HCT116 (cell line): ENCODE measurements around the gene WDR33. TPM values are rescaled to one million over a fixed set of nuclear protein-coding genes. Genes with fewer than 3 reads are reported as not detected.

Source experiments
- ATAC-seq: fragments of 200-7000 bp; cut with Tn5 transposase; 2 replicates; pipeline ENCODE4 v1.9.1; 2020; ENCODE audit warnings: mild to moderate bottlenecking, moderate library complexity
- BruUV-seq: library from RNA; stranded (reverse); fragments of 400-500 nt; replicated peaks from 2 replicates; lab custom pipeline; 2021; lab: Mats Ljungman, UMichigan
- CTCF ChIA-PET: fragments of 300-600 bp; sonication (Branson Sonifier 250); formaldehyde crosslinking; loops from one replicate; lab custom pipeline; 2021; ENCODE audit warnings: antibody characterized with exemption; lab: Charles Lee
- POLR2A ChIA-PET: fragments of 300-600, 350-600 bp; sonication (Branson Sonifier 250); formaldehyde crosslinking; loops from one replicate; lab custom pipeline; 2021; ENCODE audit warnings: antibody characterized with exemption; lab: Charles Lee
- RAD21 ChIA-PET, 2 experiments: fragments of 300-600 bp; sonication (Branson Sonifier 250); formaldehyde crosslinking; loops; one replicate each; lab custom pipeline; 2023; ENCODE audit warnings: low total read pairs in 2 of 2; ENCODE audit not compliant: uncharacterized antibody in 2 of 2, unreplicated experiment in 2 of 2, low non-redundant PET in 1 of 2; lab: Charles Lee
- DNase-seq: peaks from one replicate; pipeline ENCODE4 v3.0.0-alpha.2; 2010; ENCODE audit warnings: low read depth, low spot score
- H2AFZ ChIP-seq: fragments of 200-600 bp; shearing (Covaris generic), sonication (generic); 2 replicates; pipeline ENCODE4 v1.6.1; 2017; ENCODE audit warnings: low read depth, mixed run types, mixed read lengths, antibody characterized with exemption, low read length; ENCODE audit not compliant: poor library complexity, severe bottlenecking
- H3K27ac ChIP-seq: 2 replicates; pipeline ENCODE4 v1.5.1; 2012; ENCODE audit warnings: low read depth, low read length
- H3K27me3 ChIP-seq: fragments of 200-600 bp; sonication (generic); 2 replicates; pipeline ENCODE4 v1.6.1; 2016; ENCODE audit warnings: mixed run types, low read length, mixed read lengths; ENCODE audit not compliant: insufficient read depth
- H3K36me3 ChIP-seq, 2 experiments: fragments of 200-500 bp in 1 of 2; fragments of 200-600 bp in 1 of 2; sonication (Bioruptor generic) in 1 of 2; sonication (generic) in 1 of 2; 2 replicates each; pipeline versions ENCODE4 v1.5.1 to v1.6.1; 2014 to 2016; ENCODE audit warnings: low read length in 2 of 2, inconsistent platforms in 1 of 2, mixed read lengths in 1 of 2, mixed run types in 1 of 2; ENCODE audit not compliant: insufficient read depth in 2 of 2, control insufficient read depth in 1 of 2
- H3K4me1 ChIP-seq, 2 experiments: fragments of 200-600 bp in 1 of 2; sonication (generic) in 1 of 2; 2 replicates each; pipeline versions ENCODE4 v1.5.1 to v1.6.1; 2012 to 2017; ENCODE audit warnings: low read length in 2 of 2, inconsistent platforms in 1 of 2, mild to moderate bottlenecking in 1 of 2, mixed read lengths in 1 of 2, mixed run types in 1 of 2, moderate library complexity in 1 of 2; ENCODE audit not compliant: insufficient read depth in 2 of 2, control insufficient read depth in 1 of 2
- H3K4me2 ChIP-seq: fragments of 200-600 bp; sonication (generic); 2 replicates; pipeline ENCODE4 v1.6.1; 2017; ENCODE audit warnings: mixed run types, low read length, mixed read lengths
- H3K4me3 ChIP-seq, 2 experiments: fragments of 200-600 bp in 1 of 2; sonication (generic) in 1 of 2; replicated peaks in 1 of 2; 2 replicates each; pipeline ENCODE4 v1.5.1; 2011 to 2016; ENCODE audit warnings: low read length in 2 of 2, control low read depth in 1 of 2, low read depth in 1 of 2, mild to moderate bottlenecking in 1 of 2, mixed read lengths in 1 of 2, mixed run types in 1 of 2
- H3K79me2 ChIP-seq: fragments of 200-600 bp; sonication (generic); 2 replicates; pipeline ENCODE4 v1.6.1; 2017; ENCODE audit warnings: mild to moderate bottlenecking, mixed run types, low read length, moderate library complexity, mixed read lengths; ENCODE audit not compliant: insufficient read depth
- H3K9ac ChIP-seq: fragments of 200-600 bp; sonication (generic); 2 replicates; pipeline ENCODE4 v1.6.1; 2016; ENCODE audit warnings: low read length, mixed read lengths
- H3K9me2 ChIP-seq: fragments of 200-600 bp; sonication (generic), shearing (Covaris generic); 2 replicates; pipeline ENCODE4 v1.6.1; 2017; ENCODE audit warnings: mixed run types, mild to moderate bottlenecking, moderate library complexity; ENCODE audit not compliant: insufficient read depth
- H3K9me3 ChIP-seq, 2 experiments: fragments of 200-500 bp in 1 of 2; fragments of 200-600 bp in 1 of 2; sonication (Bioruptor generic) in 1 of 2; sonication (generic) in 1 of 2; 2 replicates each; pipeline ENCODE4 v1.6.1; 2014 to 2017; ENCODE audit warnings: low read length in 2 of 2, mixed read lengths in 2 of 2, inconsistent platforms in 1 of 2, low read depth in 1 of 2, mild to moderate bottlenecking in 1 of 2, mixed run types in 1 of 2, moderate library complexity in 1 of 2; ENCODE audit not compliant: control insufficient read depth in 1 of 2, insufficient read depth in 1 of 2
- H4K20me1 ChIP-seq: fragments of 200-600 bp; sonication (generic), shearing (Covaris generic); 2 replicates; pipeline ENCODE4 v1.6.1; 2017; ENCODE audit warnings: mixed run types, mild to moderate bottlenecking, moderate library complexity; ENCODE audit not compliant: insufficient read depth
- CBX3 ChIP-seq: IDR thresholded peaks from 2 replicates; pipeline ENCODE4 v1.6.1; 2012; ENCODE audit warnings: low read depth
- CEBPB ChIP-seq: IDR thresholded peaks from 2 replicates; pipeline ENCODE4 v1.6.1; 2012; ENCODE audit warnings: low read depth
- EGR1 ChIP-seq: IDR thresholded peaks from 2 replicates; pipeline ENCODE4 v1.6.1; 2012; ENCODE audit warnings: low read depth
- ELF1 ChIP-seq: IDR thresholded peaks from 2 replicates; pipeline ENCODE4 v1.6.1; 2012; ENCODE audit warnings: low read depth, borderline replicate concordance
- EZH2 ChIP-seq: fragments of 200-600 bp; sonication (generic); IDR thresholded peaks from 2 replicates; pipeline ENCODE4 v1.6.1; 2017; ENCODE audit warnings: antibody characterized with exemption, mixed run types
- EZH2phosphoT487 ChIP-seq: fragments of 200-600 bp; IDR thresholded peaks from 2 replicates; pipeline ENCODE4 v1.6.1; 2018; ENCODE audit warnings: antibody characterized with exemption, borderline replicate concordance
- JUND ChIP-seq: IDR thresholded peaks from 2 replicates; pipeline ENCODE4 v1.6.1; 2012
- POLR2A ChIP-seq: IDR thresholded peaks from 2 replicates; pipeline ENCODE4 v1.7.0; 2011; ENCODE audit warnings: borderline replicate concordance; ENCODE audit not compliant: insufficient read depth, insufficient read length; ENCODE audit errors: extremely low read depth
- POLR2AphosphoS5 ChIP-seq: IDR thresholded peaks from 2 replicates; pipeline ENCODE4 v1.6.1; 2011; ENCODE audit warnings: mild to moderate bottlenecking, low read depth, low read length, moderate library complexity
- RAD21 ChIP-seq: IDR thresholded peaks from 2 replicates; pipeline ENCODE4 v1.6.1; 2012; ENCODE audit warnings: low read depth, mild to moderate bottlenecking
- SP1 ChIP-seq: IDR thresholded peaks from 2 replicates; pipeline ENCODE4 v1.6.1; 2012; ENCODE audit warnings: low read depth
- SRF ChIP-seq: IDR thresholded peaks from 2 replicates; pipeline ENCODE4 v1.6.1; 2012; ENCODE audit warnings: low read depth
- TCF7L2 ChIP-seq: IDR thresholded peaks from 2 replicates; pipeline ENCODE4 v1.7.0; 2011; ENCODE audit warnings: borderline replicate concordance, inconsistent platforms; ENCODE audit not compliant: insufficient read depth, insufficient read length; ENCODE audit errors: extremely low read depth
- YY1 ChIP-seq: IDR thresholded peaks from 2 replicates; pipeline ENCODE4 v1.6.1; 2011; ENCODE audit warnings: low read length, low read depth, moderate library complexity, mild to moderate bottlenecking; ENCODE audit not compliant: insufficient replicate concordance; ENCODE audit errors: extremely low read depth
- ZFX ChIP-seq: fragments of 450-650 bp; IDR thresholded peaks from 2 replicates; pipeline ENCODE4 v1.6.1; 2017
- ZNF274 ChIP-seq: fragments of 200-500 bp; sonication (Bioruptor generic); IDR thresholded peaks from 2 replicates; pipeline ENCODE4 v1.6.1; 2014; ENCODE audit warnings: mild to moderate bottlenecking, low read depth, low read length, inconsistent platforms
- intact Hi-C: fragments of 100-400 bp; cut with micrococcal nuclease; formaldehyde crosslinking; loops from 2 replicates; pipeline ENCODE4 v1.10.0; 2022
- total RNA-seq: library from RNA; stranded (reverse); gene quantifications from one replicate; pipeline ENCODE4 v1.2.1, GENCODE V29; 2021; ENCODE audit not compliant: unreplicated experiment
- TF ChIP-seq, protein P1 (sequence below): IDR thresholded peaks from 2 replicates; pipeline ENCODE4 v1.6.1; 2012
- TF ChIP-seq, protein P2 (sequence below): IDR thresholded peaks from 2 replicates; pipeline ENCODE4 v1.6.1; 2012

The WDR33 gene
- total RNA-seq, 1 experiment from 2014 or later: 52.5 TPM

DNA sequence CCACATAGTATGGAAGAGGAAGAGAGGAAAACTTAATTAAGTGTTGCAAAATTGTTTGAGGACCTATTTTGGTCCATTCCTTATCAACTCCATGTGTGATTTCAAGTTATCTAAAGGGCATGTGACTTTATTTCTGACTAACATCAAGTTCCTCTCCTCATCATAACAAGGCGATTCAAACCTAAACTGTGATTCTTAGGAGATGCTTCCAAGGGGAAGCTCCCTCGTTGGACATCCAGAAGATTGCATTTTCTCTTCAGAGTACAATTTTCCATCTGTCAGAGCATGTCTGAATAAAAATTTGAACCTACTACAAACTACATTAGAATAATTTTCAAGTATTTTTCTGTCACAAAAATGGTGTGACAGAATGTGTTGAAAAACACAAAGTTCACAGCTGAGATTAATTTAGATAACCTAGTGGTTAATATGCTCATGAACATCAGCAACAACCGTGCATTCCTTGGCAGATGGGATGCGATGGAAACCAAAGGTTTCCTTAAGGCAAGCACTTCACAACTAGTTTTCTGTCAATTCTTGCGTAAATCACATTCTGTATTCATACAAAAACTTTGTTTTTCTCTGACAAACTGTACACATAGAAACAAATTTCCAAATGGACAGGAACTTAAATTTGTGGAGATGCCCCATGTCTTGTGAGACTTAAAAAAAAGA lies 105.4 kb downstream of the WDR33 start:
- Histone ChIP-seq H3K4me2 (no peak overlapping the region), H3K27ac (no peak overlapping the region), H2AFZ (no peak overlapping the region), H3K9me2 (no peaks in the 10 kb centered on the region), H3K4me3 (no peak overlapping the region), H3K79me2 (peaks cover 13% of the 10 kb centered on the region), H3K27me3 (no peaks in the 10 kb centered on the region), H4K20me1 (no peaks in the 10 kb centered on the region), H3K4me1 (peaks cover 8 to 19% of the 10 kb centered on the region in 2 experiments), H3K36me3 (peaks cover 11 to 25% of the 10 kb centered on the region in 2 experiments), H3K9me3 (no peaks in the 10 kb centered on the region), H3K9ac (no peak overlapping the region)
- no TSS peak for BruUV-seq
- DNase-seq (no peak), ATAC-seq (no peak)
- POLR2A ChIA-PET: no interaction called here
- RAD21 ChIA-PET: no interaction called here
- TF ChIP-seq EZH2phosphoT487: no peak
- TF ChIP-seq POLR2AphosphoS5: no peak
- no peak for TF ChIP-seq TCF7L2
- no peak for TF ChIP-seq CBX3
- no peak for TF ChIP-seq RAD21
- TF ChIP-seq JUND: no peak
- TF ChIP-seq, protein P1, sequence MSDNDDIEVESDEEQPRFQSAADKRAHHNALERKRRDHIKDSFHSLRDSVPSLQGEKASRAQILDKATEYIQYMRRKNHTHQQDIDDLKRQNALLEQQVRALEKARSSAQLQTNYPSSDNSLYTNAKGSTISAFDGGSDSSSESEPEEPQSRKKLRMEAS: no peak
- TF ChIP-seq ELF1: no peak
- TF ChIP-seq, protein P2, sequence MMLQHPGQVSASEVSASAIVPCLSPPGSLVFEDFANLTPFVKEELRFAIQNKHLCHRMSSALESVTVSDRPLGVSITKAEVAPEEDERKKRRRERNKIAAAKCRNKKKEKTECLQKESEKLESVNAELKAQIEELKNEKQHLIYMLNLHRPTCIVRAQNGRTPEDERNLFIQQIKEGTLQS: no peak
- no peak for TF ChIP-seq SP1
- TF ChIP-seq ZFX: no peak
- no peak for TF ChIP-seq POLR2A
- no peak for TF ChIP-seq EGR1
- TF ChIP-seq CEBPB: no peak
- no peak for TF ChIP-seq SRF
- TF ChIP-seq EZH2: no peak
- no peak for TF ChIP-seq ZNF274
- no peak for TF ChIP-seq YY1
- intact Hi-C loops: no loop called here
- CTCF ChIA-PET: no interaction called here
